Measurements from ENCODE around the gene MAST4.

- TF ChIP-seq MAFK (IDR thresholded peaks at IDR 0.05; ENCODE audit: low read depth, low read length) = no peak
- no peak for TF ChIP-seq EZH2 (IDR thresholded peaks at IDR 0.05; ENCODE audit: low read depth, low read length, severe bottlenecking)
- TF ChIP-seq, protein P1, sequence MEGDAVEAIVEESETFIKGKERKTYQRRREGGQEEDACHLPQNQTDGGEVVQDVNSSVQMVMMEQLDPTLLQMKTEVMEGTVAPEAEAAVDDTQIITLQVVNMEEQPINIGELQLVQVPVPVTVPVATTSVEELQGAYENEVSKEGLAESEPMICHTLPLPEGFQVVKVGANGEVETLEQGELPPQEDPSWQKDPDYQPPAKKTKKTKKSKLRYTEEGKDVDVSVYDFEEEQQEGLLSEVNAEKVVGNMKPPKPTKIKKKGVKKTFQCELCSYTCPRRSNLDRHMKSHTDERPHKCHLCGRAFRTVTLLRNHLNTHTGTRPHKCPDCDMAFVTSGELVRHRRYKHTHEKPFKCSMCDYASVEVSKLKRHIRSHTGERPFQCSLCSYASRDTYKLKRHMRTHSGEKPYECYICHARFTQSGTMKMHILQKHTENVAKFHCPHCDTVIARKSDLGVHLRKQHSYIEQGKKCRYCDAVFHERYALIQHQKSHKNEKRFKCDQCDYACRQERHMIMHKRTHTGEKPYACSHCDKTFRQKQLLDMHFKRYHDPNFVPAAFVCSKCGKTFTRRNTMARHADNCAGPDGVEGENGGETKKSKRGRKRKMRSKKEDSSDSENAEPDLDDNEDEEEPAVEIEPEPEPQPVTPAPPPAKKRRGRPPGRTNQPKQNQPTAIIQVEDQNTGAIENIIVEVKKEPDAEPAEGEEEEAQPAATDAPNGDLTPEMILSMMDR (IDR thresholded peaks at IDR 0.05; ENCODE audit: control extremely low read depth in 1 of 3, insufficient read depth in 1 of 3, low read depth in 1 of 3, low read length in 3 of 3) = no peak
- no peak for TF ChIP-seq RFX5 (IDR thresholded peaks at IDR 0.05; ENCODE audit: borderline replicate concordance, low read depth, low read length)
- no peak for TF ChIP-seq CBX5 (IDR thresholded peaks at IDR 0.05; ENCODE audit: low read depth, low read length)
- no peak for TF ChIP-seq GTF2F1 (IDR thresholded peaks at IDR 0.05; ENCODE audit: borderline replicate concordance, low read depth, low read length)
- TF ChIP-seq BCL11A (IDR thresholded peaks at IDR 0.05; ENCODE audit: low read depth in 2 of 2, low read length in 2 of 2) = no peak
- TF ChIP-seq GABPA (IDR thresholded peaks at IDR 0.05; ENCODE audit: borderline replicate concordance, insufficient read depth, low read length) = no peak
- no peak for TF ChIP-seq TEAD4 (IDR thresholded peaks at IDR 0.05; ENCODE audit: low read depth, low read length)
Measured at GRCh38 chr5:66558560-66558959, 37.6 kb upstream of the MAST4 start.

Measured in H1 (cell line).